Stimulated activated CD8-positive, alpha-beta memory T cell treated with anti-CD3 and anti-CD28 coated beads, Interleukin-7, amount 100 ng/mL, for 1 hour (primary cell): ENCODE results near the gene OSM.
"Not testable (repeated sequence)": the region's sequence is repeated elsewhere in the genome, so short reads cannot be mapped to it uniquely, and the experiment has no call there.

Experiments used
- DNase-seq, 2 donors: peaks; one replicate each; pipeline ENCODE4 v3.0.0-alpha.2; 2020; ENCODE audit warnings: low read depth in 2 of 2

OSM gene

DNA sequence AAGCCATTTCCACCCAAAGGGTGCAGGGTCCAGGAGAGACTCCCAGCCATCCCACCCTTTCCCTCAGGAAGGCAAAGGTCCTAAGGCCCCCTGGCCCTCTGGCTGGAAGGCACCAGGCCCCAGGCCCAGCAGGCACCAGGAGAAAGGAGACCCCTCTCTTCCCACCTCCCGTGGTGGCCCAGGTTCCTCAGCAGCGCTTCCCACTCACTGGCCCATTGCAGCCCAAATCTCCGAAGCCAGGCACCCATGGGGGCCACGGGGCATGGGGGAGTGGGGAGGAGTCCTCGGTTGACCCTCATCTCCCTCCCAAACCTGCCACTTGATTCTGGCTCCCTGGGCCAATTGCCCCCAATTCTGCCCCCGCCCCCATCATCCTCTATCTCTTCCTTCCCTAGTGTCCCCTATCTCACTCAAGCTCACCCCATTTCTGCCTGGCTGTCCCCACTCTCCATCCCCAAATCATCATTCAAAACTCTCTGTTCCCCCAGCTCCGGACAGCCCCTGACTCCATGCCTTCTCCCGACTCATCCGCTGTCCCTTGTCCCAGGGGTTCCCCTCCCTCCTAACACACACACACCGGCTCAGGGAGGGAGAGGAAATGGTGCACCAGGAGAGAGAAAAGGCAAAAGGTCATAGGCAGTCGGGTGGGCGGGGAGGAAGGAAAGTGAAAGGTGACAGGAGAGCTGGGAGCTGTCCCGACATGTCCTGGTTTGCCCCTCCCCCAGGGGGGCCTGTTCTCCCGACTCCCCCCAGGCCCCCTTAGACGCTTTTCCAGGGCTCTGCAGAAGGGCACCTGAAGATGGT is 21.3 kb downstream of the OSM start:
- DNase-seq = no peak

DNA sequence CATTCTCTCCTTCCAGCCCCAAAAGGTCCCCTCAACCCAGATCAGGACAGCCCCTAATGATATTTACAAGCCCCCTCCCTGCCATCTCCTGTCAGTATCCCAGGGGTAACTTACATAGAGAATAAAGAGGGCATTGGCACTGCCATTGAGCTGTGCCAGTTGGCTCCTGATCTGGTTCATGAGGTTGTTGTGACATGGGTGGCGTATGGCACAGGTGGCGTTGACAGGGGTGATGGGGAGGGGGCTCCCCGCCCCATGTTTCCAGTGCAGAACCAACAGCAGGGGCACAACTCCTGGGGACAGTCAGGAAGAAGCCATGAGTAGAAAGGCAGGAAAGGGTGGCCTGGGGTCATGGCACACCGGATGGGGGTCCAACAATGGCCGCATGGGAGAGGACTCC is 22.0 kb downstream of the OSM start:
- DNase-seq = no peak

GRCh38 chr22:30244066-30244465 is 22.6 kb downstream of the OSM start:
- no peak for DNase-seq

- no peak for DNase-seq
These were observed 23.0 kb downstream of the OSM start for GRCh38 chr22:30243661-30244060.

DNA sequence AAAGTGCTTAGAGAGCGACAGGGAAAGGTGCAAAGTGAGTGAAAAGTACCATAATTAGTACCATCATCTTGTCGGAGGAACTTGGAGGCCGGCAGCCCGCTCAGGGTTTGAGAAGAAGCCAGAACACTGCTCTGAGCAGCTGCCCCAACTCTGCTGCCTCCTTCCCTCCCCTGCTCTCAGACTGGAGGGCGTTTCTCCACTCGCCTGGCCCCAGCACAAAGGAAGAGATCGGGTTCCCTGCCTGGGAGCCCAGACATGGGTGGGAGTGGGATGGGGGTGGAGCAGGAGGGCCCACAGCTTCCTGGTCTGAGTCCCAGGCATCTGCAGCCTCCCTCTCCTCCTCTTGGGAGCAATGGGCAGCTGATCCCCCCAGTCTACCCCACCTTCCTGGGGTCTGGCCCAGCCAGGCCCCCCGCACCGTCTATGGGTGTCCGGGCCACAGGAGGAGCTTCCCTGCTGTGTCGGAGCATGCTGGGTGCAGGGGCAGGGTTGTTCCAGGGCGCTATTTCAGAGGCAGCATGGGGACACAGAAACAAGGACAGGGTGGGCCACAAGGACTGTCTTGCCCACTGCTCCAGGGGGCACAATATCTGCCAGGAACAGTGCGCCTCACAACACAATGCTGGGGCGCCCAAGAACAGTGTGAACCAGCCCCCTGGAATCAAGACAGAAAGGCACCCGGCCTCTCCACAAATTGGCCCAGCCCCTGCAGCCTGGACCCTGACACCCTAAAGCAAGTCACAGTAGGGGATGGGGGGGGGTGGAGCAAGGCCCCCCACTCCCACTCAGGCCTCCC is 24.9 kb downstream of the OSM start:
- DNase-seq = no peak

DNA sequence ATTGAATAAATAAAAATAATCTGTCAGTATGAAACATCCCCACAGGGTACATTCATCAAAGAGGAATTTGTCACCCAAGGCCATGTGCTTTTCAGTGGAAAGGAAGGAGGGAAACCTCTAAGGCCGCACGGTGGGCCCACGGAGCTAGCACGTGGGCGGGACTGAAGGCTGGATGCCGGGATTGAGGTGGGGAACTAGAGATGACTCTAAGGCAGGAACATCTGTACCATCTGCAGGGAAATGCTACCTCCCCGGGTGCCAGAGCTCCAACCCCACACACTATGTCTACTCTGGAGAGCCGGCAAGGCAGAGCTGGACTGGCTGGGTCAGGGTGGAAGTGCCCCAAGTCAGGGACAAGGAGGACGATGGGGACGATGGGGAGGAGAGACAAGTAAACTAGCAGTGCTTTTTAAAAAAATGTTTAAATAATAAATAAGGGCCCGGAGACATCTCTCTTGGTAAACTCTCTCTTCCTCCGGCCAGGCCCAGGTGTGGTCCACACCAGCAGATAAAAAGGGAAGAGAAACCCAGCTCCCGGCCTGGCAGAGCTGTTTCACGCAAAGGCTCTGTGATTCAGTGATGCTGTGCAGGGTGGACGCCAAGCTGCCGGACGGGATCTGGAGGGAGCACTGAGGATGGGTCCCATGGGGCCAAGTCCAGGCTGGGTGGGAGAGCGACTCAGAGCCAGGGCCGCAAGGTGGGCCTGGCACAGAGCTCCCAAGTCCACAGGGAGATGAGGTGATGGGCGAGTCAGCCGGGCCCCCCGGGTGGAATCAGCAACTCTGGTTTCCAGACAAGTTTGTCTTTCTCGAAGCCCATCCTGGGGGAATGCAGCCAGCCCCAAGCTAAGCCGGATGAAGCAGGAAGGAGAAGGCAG is 25.9 kb downstream of the OSM start:
- no peak for DNase-seq

DNA sequence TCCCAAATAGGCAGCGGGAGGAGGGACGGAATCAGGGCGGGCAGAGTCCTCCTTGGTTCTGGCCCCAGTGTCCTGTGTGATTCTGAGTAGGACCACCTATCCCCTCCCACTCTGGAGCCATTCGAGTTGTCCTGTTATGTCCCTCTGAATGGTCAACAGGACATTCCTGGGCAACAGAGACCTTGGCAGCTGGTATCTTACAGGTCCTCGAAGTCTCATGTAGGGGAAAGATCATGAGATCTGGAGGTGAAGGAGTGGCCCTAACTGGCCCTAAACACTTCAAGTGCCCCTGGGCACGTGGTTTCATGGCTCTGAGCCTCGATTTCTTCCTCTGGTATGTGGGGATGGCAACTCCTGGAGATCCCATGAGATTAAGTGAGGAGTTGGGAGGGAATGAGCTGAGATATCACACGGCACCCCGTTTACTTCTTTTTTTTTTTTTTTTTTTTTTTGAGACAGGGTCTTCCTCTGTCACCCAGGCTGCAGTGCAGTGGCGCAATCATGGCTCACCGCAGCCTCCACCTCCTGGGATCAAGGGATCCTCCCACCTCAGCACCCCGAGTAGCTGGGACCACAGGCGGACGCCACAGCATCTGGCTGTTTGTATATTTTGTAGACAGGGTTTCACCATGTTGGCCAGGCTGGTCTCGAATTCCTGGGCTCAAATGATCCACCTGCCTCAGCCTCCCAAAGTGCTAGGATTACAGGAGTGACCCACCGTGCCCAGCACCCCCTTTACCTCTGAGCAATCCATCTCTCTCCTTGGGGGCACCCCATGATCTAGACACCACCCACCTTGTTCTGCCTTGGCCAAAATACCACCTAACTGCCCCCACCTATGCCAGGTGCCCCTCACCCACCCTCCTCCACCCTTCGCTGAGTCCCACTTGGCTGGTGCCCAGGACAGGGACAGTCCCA is 26.9 kb downstream of the OSM start:
- DNase-seq = no peak

GRCh38 chr22:30238661-30239487 is 27.8 kb downstream of the OSM start:
- no peak for DNase-seq

DNA sequence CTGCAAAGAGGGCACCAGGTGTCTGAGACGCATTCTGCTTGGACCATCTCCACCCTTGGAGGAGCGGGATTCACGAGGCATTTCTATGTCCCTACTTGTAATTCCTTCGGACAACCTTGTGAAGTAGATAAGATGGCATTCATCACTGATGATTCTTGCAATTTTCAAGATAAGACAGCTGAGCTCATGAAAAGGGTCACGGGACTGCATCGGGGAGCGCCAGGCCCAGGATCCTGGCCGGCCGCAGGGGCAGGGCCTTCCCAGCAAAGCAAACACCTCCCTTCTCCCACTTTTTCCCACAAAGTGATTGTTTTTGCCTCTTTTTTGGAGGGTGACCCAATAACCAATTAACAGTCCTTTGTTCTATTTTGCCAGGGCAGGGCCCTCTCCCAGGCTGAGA is 28.5 kb downstream of the OSM start:
- no peak for DNase-seq

GRCh38 chr22:30236875-30237274 is 29.8 kb downstream of the OSM start:
- DNase-seq = no peak

GRCh38 chr22:30235687-30236170 is 30.9 kb downstream of the OSM start:
- DNase-seq = no peak

DNA sequence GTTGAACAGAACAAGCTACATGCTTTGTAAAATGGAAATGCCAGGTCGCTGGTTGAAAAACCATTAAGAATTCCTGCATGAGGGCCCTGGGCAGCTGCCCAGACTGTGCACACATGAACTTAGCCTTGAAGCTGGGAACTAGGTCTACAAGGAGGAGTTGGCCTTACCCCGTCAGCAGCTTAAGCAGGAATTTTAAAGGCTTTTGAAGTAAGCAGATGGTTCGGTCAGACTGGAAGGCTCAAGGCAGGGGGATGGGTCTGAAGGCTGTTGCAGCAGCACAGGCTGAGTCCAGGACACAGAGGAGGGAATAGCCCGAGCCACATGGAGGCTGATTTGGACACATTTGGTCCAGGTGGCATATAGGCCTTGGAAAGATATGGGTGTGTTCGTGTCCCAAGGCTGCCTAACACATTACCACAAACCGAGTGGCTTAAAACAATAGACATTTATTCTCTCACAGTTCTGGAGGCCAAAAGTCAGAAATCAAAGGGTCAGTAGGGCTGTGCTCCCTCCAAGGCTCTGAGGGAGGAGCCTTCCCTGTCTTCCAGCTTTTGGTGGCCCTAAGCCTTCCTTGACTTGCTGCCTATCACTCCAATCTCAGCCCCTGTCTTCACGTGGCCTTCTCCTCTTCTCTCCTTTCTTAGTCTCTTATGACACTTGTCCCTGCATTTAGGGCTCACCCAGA is 31.7 kb downstream of the OSM start:
- no peak for DNase-seq

- not testable (repeated sequence) for DNase-seq
These were observed 32.3 kb downstream of the OSM start for GRCh38 chr22:30234325-30234724.

DNA sequence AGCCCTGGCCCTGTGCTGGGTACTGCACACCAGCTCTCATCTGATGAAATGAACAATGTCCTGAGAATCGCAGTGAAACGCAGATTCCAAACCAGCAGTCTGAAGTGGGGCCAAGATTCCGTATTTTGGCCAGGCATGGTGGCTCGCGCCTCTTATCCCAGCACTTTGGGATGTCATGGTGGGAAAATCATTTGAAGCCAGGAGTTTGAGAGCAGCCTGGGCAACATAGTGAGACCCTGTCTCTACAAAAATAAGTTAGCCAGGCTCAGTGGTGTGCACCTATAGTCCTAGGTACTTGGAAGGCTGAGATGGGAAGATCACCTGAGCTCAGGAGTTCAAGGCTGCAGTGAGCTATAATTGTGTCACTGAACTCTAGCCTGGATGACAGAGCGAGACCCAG is 33.1 kb downstream of the OSM start:
- DNase-seq = no peak

DNA sequence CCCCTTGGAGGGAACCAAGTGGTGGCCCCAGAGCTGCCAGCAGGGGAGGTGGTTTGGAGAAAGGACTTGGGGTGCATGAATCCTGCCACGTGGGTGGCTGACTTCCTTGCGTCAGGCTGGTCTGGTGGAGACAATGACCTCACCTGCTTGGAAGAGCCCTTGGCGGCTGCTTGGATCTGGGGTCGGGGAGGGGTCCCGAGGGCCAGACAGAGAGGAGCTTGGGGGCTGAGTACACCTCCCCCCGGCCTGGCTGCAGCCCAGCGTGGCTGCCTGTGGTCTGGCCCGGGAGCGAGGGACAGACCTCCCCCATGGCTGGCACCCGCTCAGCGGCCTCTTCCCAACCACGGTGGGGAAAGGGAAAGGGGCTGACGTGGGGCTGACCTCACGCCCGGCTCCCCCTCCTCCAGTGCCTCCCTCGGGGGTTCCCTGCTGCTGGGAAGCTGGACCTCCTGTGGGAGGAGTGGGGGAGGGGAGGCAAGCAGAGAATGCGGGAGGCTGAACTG is 33.9 kb downstream of the OSM start:
- DNase-seq = no peak

DNA sequence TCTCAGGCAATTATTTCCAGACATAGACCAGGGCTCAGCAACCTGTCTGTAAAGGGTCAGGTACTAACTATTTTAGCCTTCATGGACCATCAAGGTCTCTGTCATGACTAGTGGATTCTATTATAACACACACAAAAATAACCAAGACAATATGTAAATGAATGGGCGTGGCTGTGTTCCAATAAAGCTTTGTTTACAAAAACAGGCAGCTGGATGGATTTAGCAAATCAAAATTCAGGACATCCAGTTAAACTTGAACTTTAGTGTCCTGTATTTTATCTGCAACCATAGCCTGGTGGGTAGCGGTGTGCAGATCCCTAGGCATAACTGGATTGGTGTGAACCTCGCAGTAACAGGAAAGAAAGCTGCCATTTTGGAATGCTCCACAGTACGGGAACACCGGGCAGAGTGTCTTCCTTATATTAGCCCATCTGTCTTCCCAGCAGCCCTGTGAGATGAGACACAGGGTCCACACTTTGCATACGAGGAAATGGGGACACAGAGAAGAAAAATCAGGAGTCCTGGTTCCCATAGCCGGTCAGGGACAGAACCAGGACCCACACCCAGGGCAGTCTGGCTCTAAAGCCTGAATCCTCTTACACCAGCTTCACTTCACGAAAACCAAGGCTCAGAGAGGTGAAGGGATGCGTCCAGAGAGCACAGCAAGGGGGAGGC is 35.7 kb downstream of the OSM start:
- DNase-seq = no peak

DNA sequence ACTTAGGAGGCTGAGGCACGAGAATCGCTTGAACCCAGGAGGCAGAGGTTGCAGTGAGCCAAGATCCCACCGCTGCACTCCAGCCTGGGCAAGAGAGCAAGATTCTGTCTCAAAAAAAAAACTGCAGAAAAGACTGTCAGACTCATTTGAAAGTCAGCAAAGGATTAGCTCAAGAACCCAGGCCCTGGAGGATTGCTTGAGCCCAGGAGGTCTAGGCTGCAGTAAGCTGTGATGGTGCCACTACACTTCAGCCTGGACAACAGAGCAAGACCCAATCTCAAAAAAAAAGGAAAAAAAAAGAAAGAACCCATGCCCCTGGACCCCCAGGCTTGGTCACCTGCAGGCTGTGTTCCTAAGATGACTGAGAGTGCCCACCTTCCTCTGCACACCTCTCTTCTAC is 36.3 kb downstream of the OSM start:
- DNase-seq = no peak

- DNase-seq = no peak
These were observed 37.9 kb downstream of the OSM start for GRCh38 chr22:30228509-30229359.
